GM18526 (cell line): ENCODE results near the gene KRTAP5-6.

Experiments
- POLR2A ChIP-seq: IDR thresholded peaks from 3 replicates; pipeline ENCODE4 v1.6.1; 2011; ENCODE audit not compliant: insufficient read length; ENCODE audit errors: extremely low read depth

KRTAP5-6 gene

GRCh38 chr11:1655168-1656060, 41.6 kb upstream of the KRTAP5-6 start:
- no peak for TF ChIP-seq POLR2A

- no peak for TF ChIP-seq POLR2A
These were observed 40.9 kb upstream of the KRTAP5-6 start for GRCh38 chr11:1656061-1656441.

GRCh38 chr11:1656670-1657069, 40.3 kb upstream of the KRTAP5-6 start:
- no peak for TF ChIP-seq POLR2A

GRCh38 chr11:1659506-1659905, 37.5 kb upstream of the KRTAP5-6 start:
- no peak for TF ChIP-seq POLR2A

- no peak for TF ChIP-seq POLR2A
These were observed 36.7 kb upstream of the KRTAP5-6 start for GRCh38 chr11:1660111-1660867.

GRCh38 chr11:1665313-1665712, 31.7 kb upstream of the KRTAP5-6 start:
- TF ChIP-seq POLR2A, result no peak

- TF ChIP-seq POLR2A, result no peak
These were observed 29.7 kb upstream of the KRTAP5-6 start for GRCh38 chr11:1667121-1667850.

GRCh38 chr11:1667906-1668305, 29.1 kb upstream of the KRTAP5-6 start:
- no peak for TF ChIP-seq POLR2A

- TF ChIP-seq POLR2A, result no peak
These were observed 28.0 kb upstream of the KRTAP5-6 start for GRCh38 chr11:1668911-1669473.

- no peak for TF ChIP-seq POLR2A
These were observed 27.3 kb upstream of the KRTAP5-6 start for GRCh38 chr11:1669546-1670218.

- TF ChIP-seq POLR2A, result no peak
These were observed 26.1 kb upstream of the KRTAP5-6 start for GRCh38 chr11:1670905-1671371.

GRCh38 chr11:1671658-1672057, 25.3 kb upstream of the KRTAP5-6 start:
- no peak for TF ChIP-seq POLR2A

- no peak for TF ChIP-seq POLR2A
These were observed 24.2 kb upstream of the KRTAP5-6 start for GRCh38 chr11:1672613-1673350.
